A549 (cell line): Measurements from ENCODE around the gene PTPRS. TPM values are rescaled to one million over a fixed set of nuclear protein-coding genes. Genes with fewer than 3 reads are reported as not detected.

Source experiments
- ATAC-seq, 2 experiments: fragments of 200-7000 bp in 1 of 2; fragments of >200 bp in 1 of 2; cut with Nextera tagmentation in 1 of 2; cut with Tn5 transposase in 1 of 2; 3 replicates each; pipeline versions ENCODE4 v1.8.0 to v1.9.1; 2018 to 2020; ENCODE audit warnings: mild to moderate bottlenecking in 1 of 2, moderate library complexity in 1 of 2
- CTCF ChIA-PET: fragments of 300-600 bp; sonication (Branson Sonifier 250); formaldehyde crosslinking; extraction: SDS; loops from one replicate; lab custom pipeline; 2021; ENCODE audit warnings: antibody characterized with exemption, inconsistent platforms; lab: Yijun Ruan, JAX
- POLR2A ChIA-PET: fragments of 350-600 bp; formaldehyde crosslinking; extraction: SDS; loops from one replicate; lab custom pipeline; 2021; ENCODE audit warnings: antibody characterized with exemption, inconsistent platforms; lab: Yijun Ruan, JAX
- DNase-seq, 2 experiments: peaks; one replicate each; pipeline versions ENCODE4 v3.0.0 to v3.0.0-alpha.2; 2011 to 2016; ENCODE audit warnings: low read depth in 1 of 2, low spot score in 1 of 2
- FAIRE-seq: peaks from 2 replicates; lab custom pipeline; 2011; peaks lifted over from hg19 to GRCh38; lab: Jason Lieb, UNC
- H3K27ac ChIP-seq, 2 experiments: fragments of >200 bp; sonication (Bioruptor Twin); formaldehyde crosslinking; 3 replicates each; pipeline ENCODE4 v1.5.1; 2016 to 2017
- H3K4me1 ChIP-seq: fragments of >200 bp; sonication (Bioruptor Twin); formaldehyde crosslinking; 3 replicates; pipeline ENCODE4 v1.6.1; 2016
- H3K4me2 ChIP-seq: fragments of >200 bp; sonication (Bioruptor Twin); formaldehyde crosslinking; 3 replicates; pipeline ENCODE4 v1.6.1; 2016
- H3K4me3 ChIP-seq: fragments of >200 bp; sonication (Bioruptor Twin); formaldehyde crosslinking; 3 replicates; pipeline ENCODE4 v1.5.1; 2016
- H3K9me3 ChIP-seq: fragments of >200 bp; sonication (Bioruptor Twin); formaldehyde crosslinking; 3 replicates; pipeline ENCODE4 v1.6.1; 2016
- CBX2 ChIP-seq: fragments of 200-600 bp; sonication (generic); IDR thresholded peaks from 2 replicates; pipeline ENCODE4 v1.6.1; 2016; ENCODE audit warnings: low read depth, mild to moderate bottlenecking, borderline replicate concordance
- CHD4 ChIP-seq: fragments of 200-600 bp; sonication (generic); IDR thresholded peaks from 2 replicates; pipeline ENCODE4 v1.6.1; 2016; ENCODE audit warnings: antibody characterized with exemption, mild to moderate bottlenecking, borderline replicate concordance
- EHMT2 ChIP-seq: fragments of 200-600 bp; sonication (generic); IDR thresholded peaks from 2 replicates; pipeline ENCODE4 v1.6.1; 2016; ENCODE audit warnings: antibody characterized with exemption, low read depth, mild to moderate bottlenecking, moderate library complexity
- FOSB ChIP-seq: fragments of 250-450 bp; sonication (Bioruptor Pico); IDR thresholded peaks from 2 replicates; pipeline ENCODE4 v1.5.0; 2020; ENCODE audit warnings: mild to moderate bottlenecking, moderate library complexity
- GATA3 ChIP-seq: IDR thresholded peaks from 2 replicates; pipeline ENCODE4 v1.6.1; 2012; ENCODE audit warnings: borderline replicate concordance
- HMGXB4 ChIP-seq: fragments of 250-450 bp; sonication (Bioruptor Pico); IDR thresholded peaks from 2 replicates; pipeline ENCODE4 v1.5.0; 2021; ENCODE audit warnings: mild to moderate bottlenecking, moderate library complexity, borderline replicate concordance
- HOXA7 ChIP-seq: fragments of 250-450 bp; sonication (Bioruptor Pico); IDR thresholded peaks from 2 replicates; pipeline ENCODE4 v1.5.0; 2020; ENCODE audit warnings: mild to moderate bottlenecking, moderate library complexity
- KDM1A ChIP-seq: fragments of 200-600 bp; sonication (generic); IDR thresholded peaks from 2 replicates; pipeline ENCODE4 v1.6.1; 2016; ENCODE audit warnings: low read depth, mild to moderate bottlenecking
- MAFK ChIP-seq: fragments of 450-650 bp; IDR thresholded peaks from 2 replicates; pipeline ENCODE4 v1.6.1; 2014; ENCODE audit not compliant: partially characterized antibody
- MYC ChIP-seq: IDR thresholded peaks from 2 replicates; pipeline ENCODE4 v1.6.1; 2012; ENCODE audit warnings: mild to moderate bottlenecking, inconsistent platforms, low read length, improper control_type of control experiment, borderline replicate concordance
- RAD21 ChIP-seq, 2 experiments: fragments of >200 bp in 1 of 2; sonication (Bioruptor Twin) in 1 of 2; formaldehyde crosslinking in 1 of 2; IDR thresholded peaks in 1 of 2; conservative IDR thresholded peaks in 1 of 2; 2 replicates in 1 of 2; 3 replicates in 1 of 2; pipeline ENCODE4 v1.6.1; 2012 to 2018; ENCODE audit warnings: inconsistent platforms in 1 of 2
- RARB ChIP-seq: fragments of 250-450 bp; sonication (Bioruptor Pico); IDR thresholded peaks from 2 replicates; pipeline ENCODE4 v1.8.0; 2021; ENCODE audit warnings: mild to moderate bottlenecking, moderate library complexity
- REST ChIP-seq: fragments of 200-600 bp; sonication (generic); IDR thresholded peaks from 2 replicates; pipeline ENCODE4 v1.6.1; 2016; ENCODE audit warnings: antibody characterized with exemption, mild to moderate bottlenecking, moderate library complexity
- RFX5 ChIP-seq: fragments of 450-650 bp; IDR thresholded peaks from 2 replicates; pipeline ENCODE4 v1.7.1; 2014; ENCODE audit warnings: antibody characterized with exemption, mild to moderate bottlenecking, moderate library complexity
- RNF2 ChIP-seq: fragments of 200-600 bp; sonication (generic); IDR thresholded peaks from 2 replicates; pipeline ENCODE4 v1.6.1; 2016; ENCODE audit warnings: low read depth, mild to moderate bottlenecking, antibody characterized with exemption, moderate library complexity, borderline replicate concordance
- TFCP2L1 ChIP-seq: fragments of 250-450 bp; sonication (Bioruptor Pico); IDR thresholded peaks from 2 replicates; pipeline ENCODE4 v1.5.0; 2021; ENCODE audit warnings: mild to moderate bottlenecking
- ZC3H11A ChIP-seq: fragments of 450-650 bp; IDR thresholded peaks from 2 replicates; pipeline ENCODE4 v1.6.1; 2014; ENCODE audit warnings: antibody characterized with exemption, mild to moderate bottlenecking
- ZSCAN20 ChIP-seq: fragments of 250-450 bp; sonication (Bioruptor Pico); IDR thresholded peaks from 2 replicates; pipeline ENCODE4 v1.8.0; 2022; ENCODE audit warnings: mild to moderate bottlenecking, moderate library complexity
- WGBS: methylation state at CpG from one replicate; pipeline ENCODE4 v1.1.6; 2017; ENCODE audit errors: missing lambda C conversion rate; 5-methylcytosine and 5-hydroxymethylcytosine counted together
- polyA plus RNA-seq, 4 experiments: library from polyadenylated mRNA; depleted of rRNA in 3 of 4; stranded (reverse); fragments of >200 nt; fragmentation: RNase III in 1 of 4; extraction: RNeasy Plus Mini Kit Qiagen cat#74134 plus additional on column Dnase treatment in 1 of 4; gene quantifications; 2 replicates in 3 of 4; 3 replicates in 1 of 4; pipeline ENCODE4 v1.2.3, GENCODE V29; 2011 to 2017
- TF ChIP-seq, protein P1 (sequence below): fragments of >200 bp; sonication (Bioruptor Twin); formaldehyde crosslinking; IDR thresholded peaks from 3 replicates; pipeline ENCODE4 v1.6.1; 2016

The PTPRS gene
- polyA plus RNA-seq, 2 of the 4 experiments (the other 2 are of a cell fraction), result 22.3 to 44.7 TPM

DNA sequence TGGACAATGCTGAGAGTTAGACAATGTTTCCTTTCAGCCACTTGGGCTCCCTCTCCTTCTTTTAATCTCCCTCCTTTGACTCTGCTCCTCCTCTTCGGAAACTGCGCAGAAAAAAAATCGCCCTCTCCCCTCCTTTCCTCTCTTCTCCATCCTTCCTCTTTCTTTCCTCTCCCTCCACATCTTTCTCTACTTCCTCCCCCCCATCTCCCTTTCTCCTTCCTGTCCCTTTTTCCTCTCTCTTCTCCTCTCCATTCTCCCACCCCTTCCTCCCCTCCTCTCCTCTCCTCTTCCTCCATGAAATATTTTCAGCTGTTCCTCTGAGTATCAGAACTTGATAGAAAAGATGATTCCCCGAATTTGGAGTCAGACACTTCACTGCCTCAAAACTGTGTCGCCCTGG, 15.1 kb upstream of the PTPRS start:
- FAIRE-seq (no peak), DNase-seq (no peak), ATAC-seq (no peak)
- CTCF ChIA-PET, result interaction anchor here (1.1 kb wide), 1 partner anchor 433 kb away, joined by 3 read pairs; no protein-coding TSS in a partner anchor
- H3K27ac ChIP-seq, result no peak overlapping the region
- WGBS, result 49% methylated on average over 5 of the region's 5 CpGs
- no peak overlapping the region for H3K4me2 ChIP-seq
- H3K4me1 ChIP-seq, result 0 out of 3 replicates have a peak, but pooled peaks cover 3% of the 10 kb centered on the region
- no peak for TF ChIP-seq CBX2
- TF ChIP-seq REST, result no peak
- no peak for TF ChIP-seq RNF2
- no peak for TF ChIP-seq RFX5
- TF ChIP-seq ZSCAN20 (CRISPR knock-in tag), result no peak
- TF ChIP-seq KDM1A, result no peak
- POLR2A ChIA-PET, result no interaction called here
- H3K4me3 ChIP-seq, result no peak overlapping the region
- H3K9me3 ChIP-seq, result no peaks in the 10 kb centered on the region

DNA sequence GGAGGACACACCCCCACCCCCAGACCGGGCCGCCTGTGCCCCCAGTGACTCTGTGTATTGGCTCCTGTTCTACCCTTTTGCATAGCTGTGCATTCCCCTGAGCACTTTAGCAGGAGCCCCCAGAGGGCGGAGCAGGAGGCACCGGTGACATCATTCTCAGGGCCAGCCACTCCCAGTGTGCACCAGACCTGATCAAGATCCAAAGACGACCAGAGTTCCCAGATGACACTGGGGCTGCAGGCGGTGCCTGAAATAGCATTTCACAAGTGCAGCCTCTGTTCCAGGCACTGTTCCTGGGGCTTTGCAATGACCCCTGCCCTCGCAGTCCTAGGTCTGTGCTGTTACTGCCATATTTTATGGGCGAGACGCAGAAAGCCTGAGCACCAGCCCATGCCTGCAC, 14.5 kb upstream of the PTPRS start:
- TF ChIP-seq GATA3 (no peak), CHD4 (no peak), HMGXB4 (CRISPR knock-in tag) (no peak), CBX2 (no peak), RARB (CRISPR knock-in tag) (no peak), EHMT2 (no peak), FOSB (CRISPR knock-in tag) (no peak), HOXA7 (CRISPR knock-in tag) (no peak), TFCP2L1 (CRISPR knock-in tag) (no peak), ZC3H11A (no peak), RAD21 (conservative IDR thresholded peaks at IDR 0.05 in 1 of 2, IDR thresholded peaks at IDR 0.05 in 1 of 2) (no peak), RNF2 (no peak), MYC (no peak), MAFK (no peak)
- TF ChIP-seq, protein P1, sequence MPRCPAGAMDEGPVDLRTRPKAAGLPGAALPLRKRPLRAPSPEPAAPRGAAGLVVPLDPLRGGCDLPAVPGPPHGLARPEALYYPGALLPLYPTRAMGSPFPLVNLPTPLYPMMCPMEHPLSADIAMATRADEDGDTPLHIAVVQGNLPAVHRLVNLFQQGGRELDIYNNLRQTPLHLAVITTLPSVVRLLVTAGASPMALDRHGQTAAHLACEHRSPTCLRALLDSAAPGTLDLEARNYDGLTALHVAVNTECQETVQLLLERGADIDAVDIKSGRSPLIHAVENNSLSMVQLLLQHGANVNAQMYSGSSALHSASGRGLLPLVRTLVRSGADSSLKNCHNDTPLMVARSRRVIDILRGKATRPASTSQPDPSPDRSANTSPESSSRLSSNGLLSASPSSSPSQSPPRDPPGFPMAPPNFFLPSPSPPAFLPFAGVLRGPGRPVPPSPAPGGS, result no peak
- no peaks in the 10 kb centered on the region for H3K4me1 ChIP-seq
- no peak overlapping the region for H3K4me3 ChIP-seq
- FAIRE-seq, result no peak
- H3K27ac ChIP-seq, result no peak overlapping the region
- H3K4me2 ChIP-seq, result no peak overlapping the region
- POLR2A ChIA-PET, result no interaction called here
- peak; percentile 22 to 26; a peak in 2 of 6 replicates for ATAC-seq
- no peaks in the 10 kb centered on the region for H3K9me3 ChIP-seq
- no peak for DNase-seq
- whole genome bisulfite sequencing, result 61% methylated on average over 7 of the region's 9 CpGs
- CTCF ChIA-PET, result interaction anchor here (0.7 to 1.2 kb wide), 4 partner anchors 23 to 307 kb away, joined by 3 read pairs; no protein-coding TSS in a partner anchor
